Breast epithelium (tissue), 3 donors: ENCODE data around the gene MIEN1.

ENCODE experiments used
- CTCF ChIP-seq, 3 donors: fragments of 450-650 bp; IDR thresholded peaks; one replicate each; pipeline ENCODE4 v1.5.1; 2016 to 2017; ENCODE audit warnings: antibody characterized with exemption in 3 of 3, mild to moderate bottlenecking in 3 of 3, moderate library complexity in 3 of 3
- POLR2AphosphoS5 ChIP-seq, 3 donors: sonication (generic); formaldehyde crosslinking; IDR thresholded peaks; one replicate each; pipeline ENCODE4 v1.6.1; 2017; ENCODE audit warnings: antibody characterized with exemption in 3 of 3

GRCh38 chr17:39694593-39694992 is 35.7 kb downstream of the MIEN1 start:
- TF ChIP-seq POLR2AphosphoS5 (IDR thresholded peaks at IDR 0.05) = no peak
- no peak for TF ChIP-seq CTCF (IDR thresholded peaks at IDR 0.05)
